Measurements from ENCODE around the gene EMP1.

EMP1 gene

GRCh38 chr12:13238204-13238603 lies 41.7 kb downstream of the EMP1 start:
- no peak overlapping the region for H3K4me3 ChIP-seq (ENCODE audit: low read length)
- no peak for TF ChIP-seq ZNF274 (IDR thresholded peaks at IDR 0.05; ENCODE audit: low read depth, low read length)

GRCh38 chr12:13241833-13242488 lies 45.4 kb downstream of the EMP1 start:
- no peak for TF ChIP-seq ZNF274 (IDR thresholded peaks at IDR 0.05; ENCODE audit: low read depth, low read length)
- no peak overlapping the region for H3K4me3 ChIP-seq (ENCODE audit: low read length)

GRCh38 chr12:13242936-13243335 lies 46.4 kb downstream of the EMP1 start:
- no peak overlapping the region for H3K4me3 ChIP-seq (ENCODE audit: low read length)
- no peak for TF ChIP-seq ZNF274 (IDR thresholded peaks at IDR 0.05; ENCODE audit: low read depth, low read length)

- H3K4me3 ChIP-seq (ENCODE audit: low read length): no peak overlapping the region
- no peak for TF ChIP-seq ZNF274 (IDR thresholded peaks at IDR 0.05; ENCODE audit: low read depth, low read length)
Measured at GRCh38 chr12:13243516-13244070, 47.1 kb downstream of the EMP1 start.

GRCh38 chr12:13247596-13247995 lies 51.1 kb downstream of the EMP1 start:
- no peak for TF ChIP-seq ZNF274 (IDR thresholded peaks at IDR 0.05; ENCODE audit: low read depth, low read length)
- no peak overlapping the region for H3K4me3 ChIP-seq (ENCODE audit: low read length)

- no peak for TF ChIP-seq ZNF274 (IDR thresholded peaks at IDR 0.05; ENCODE audit: low read depth, low read length)
- H3K4me3 ChIP-seq (ENCODE audit: low read length): no peak overlapping the region
Measured at GRCh38 chr12:13248964-13249363, 52.4 kb downstream of the EMP1 start.

GRCh38 chr12:13250416-13250815 lies 53.9 kb downstream of the EMP1 start:
- no peak for TF ChIP-seq ZNF274 (IDR thresholded peaks at IDR 0.05; ENCODE audit: low read depth, low read length)
- no peak overlapping the region for H3K4me3 ChIP-seq (ENCODE audit: low read length)

- no peak for TF ChIP-seq ZNF274 (IDR thresholded peaks at IDR 0.05; ENCODE audit: low read depth, low read length)
- no peak overlapping the region for H3K4me3 ChIP-seq (ENCODE audit: low read length)
Measured at GRCh38 chr12:13251521-13251920, 55.0 kb downstream of the EMP1 start.

- H3K4me3 ChIP-seq (ENCODE audit: low read length): no peak overlapping the region
- TF ChIP-seq ZNF274 (IDR thresholded peaks at IDR 0.05; ENCODE audit: low read depth, low read length): no peak
Measured at GRCh38 chr12:13252024-13252423, 55.5 kb downstream of the EMP1 start.

- H3K4me3 ChIP-seq (ENCODE audit: low read length): no peak overlapping the region
- no peak for TF ChIP-seq ZNF274 (IDR thresholded peaks at IDR 0.05; ENCODE audit: low read depth, low read length)
Measured at GRCh38 chr12:13252616-13253015, 56.1 kb downstream of the EMP1 start.

GRCh38 chr12:13253966-13254760 lies 57.6 kb downstream of the EMP1 start:
- TF ChIP-seq ZNF274 (IDR thresholded peaks at IDR 0.05; ENCODE audit: low read depth, low read length): no peak
- H3K4me3 ChIP-seq (ENCODE audit: low read length): no peak overlapping the region

- no peak overlapping the region for H3K4me3 ChIP-seq (ENCODE audit: low read length)
- no peak for TF ChIP-seq ZNF274 (IDR thresholded peaks at IDR 0.05; ENCODE audit: low read depth, low read length)
Measured at GRCh38 chr12:13255792-13256691, 59.5 kb downstream of the EMP1 start.

- no peak for TF ChIP-seq ZNF274 (IDR thresholded peaks at IDR 0.05; ENCODE audit: low read depth, low read length)
- no peak overlapping the region for H3K4me3 ChIP-seq (ENCODE audit: low read length)
Measured at GRCh38 chr12:13256692-13257045, 60.1 kb downstream of the EMP1 start.

GRCh38 chr12:13257356-13257875 lies 60.9 kb downstream of the EMP1 start:
- no peak for TF ChIP-seq ZNF274 (IDR thresholded peaks at IDR 0.05; ENCODE audit: low read depth, low read length)
- no peak overlapping the region for H3K4me3 ChIP-seq (ENCODE audit: low read length)

All from GM08714 (cell line).